ENCODE results near the gene TGFBRAP1.

DNA sequence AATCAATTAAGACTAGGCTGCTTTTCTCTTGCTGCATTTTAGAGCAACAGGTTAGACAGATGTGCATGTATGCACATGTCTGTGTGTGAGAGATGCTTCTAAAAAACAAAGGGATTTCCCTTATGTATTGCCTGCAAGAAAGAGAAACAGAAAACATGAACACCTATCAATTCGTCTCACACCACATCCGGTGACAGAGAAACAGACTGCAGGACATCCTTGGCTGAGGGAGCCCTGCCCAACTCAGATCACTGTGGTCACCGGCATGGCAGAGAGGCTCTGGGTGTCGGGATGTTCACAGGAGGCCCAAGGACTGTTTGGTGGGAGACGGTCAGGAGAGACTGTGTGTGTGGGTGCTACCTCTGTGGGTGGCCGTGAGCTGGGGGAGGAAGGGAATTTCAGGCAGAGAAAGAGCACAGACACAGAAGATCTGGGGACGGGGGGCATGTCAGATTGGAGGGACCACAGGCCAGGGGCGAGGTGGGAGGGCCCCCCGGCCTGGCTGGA lies 44.4 kb upstream of the TGFBRAP1 start:
- TF ChIP-seq, protein P1, sequence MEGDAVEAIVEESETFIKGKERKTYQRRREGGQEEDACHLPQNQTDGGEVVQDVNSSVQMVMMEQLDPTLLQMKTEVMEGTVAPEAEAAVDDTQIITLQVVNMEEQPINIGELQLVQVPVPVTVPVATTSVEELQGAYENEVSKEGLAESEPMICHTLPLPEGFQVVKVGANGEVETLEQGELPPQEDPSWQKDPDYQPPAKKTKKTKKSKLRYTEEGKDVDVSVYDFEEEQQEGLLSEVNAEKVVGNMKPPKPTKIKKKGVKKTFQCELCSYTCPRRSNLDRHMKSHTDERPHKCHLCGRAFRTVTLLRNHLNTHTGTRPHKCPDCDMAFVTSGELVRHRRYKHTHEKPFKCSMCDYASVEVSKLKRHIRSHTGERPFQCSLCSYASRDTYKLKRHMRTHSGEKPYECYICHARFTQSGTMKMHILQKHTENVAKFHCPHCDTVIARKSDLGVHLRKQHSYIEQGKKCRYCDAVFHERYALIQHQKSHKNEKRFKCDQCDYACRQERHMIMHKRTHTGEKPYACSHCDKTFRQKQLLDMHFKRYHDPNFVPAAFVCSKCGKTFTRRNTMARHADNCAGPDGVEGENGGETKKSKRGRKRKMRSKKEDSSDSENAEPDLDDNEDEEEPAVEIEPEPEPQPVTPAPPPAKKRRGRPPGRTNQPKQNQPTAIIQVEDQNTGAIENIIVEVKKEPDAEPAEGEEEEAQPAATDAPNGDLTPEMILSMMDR (IDR thresholded peaks at IDR 0.05; ENCODE audit: poor library complexity), result no peak
- TF ChIP-seq EZH2 (IDR thresholded peaks at IDR 0.05; ENCODE audit: borderline replicate concordance) (no peak), EZH2phosphoT487 (IDR thresholded peaks at IDR 0.05; ENCODE audit: low read depth, severe bottlenecking, unreplicated experiment) (no peak)

All from hepatocyte (in vitro differentiated cells).